ENCODE data around the gene MAPK1.
"Not testable (repeated sequence)": the region's sequence is repeated elsewhere in the genome, so short reads cannot be mapped to it uniquely, and the experiment has no call there.

MAPK1 gene

GRCh38 chr22:21832291-21833290 is 34.9 kb downstream of the MAPK1 start:
- no peak for DNase-seq (ENCODE audit: low read depth, low spot score)
- no CpG with 5 or more reads among the region's 8 CpGs for WGBS (ENCODE audit: insufficient coverage, insufficient read length)
- Histone ChIP-seq H3K27me3 (ENCODE audit: control insufficient read depth, insufficient read depth, low read length) (no peaks in the 10 kb centered on the region), H3K9me3 (ENCODE audit: control insufficient read depth, insufficient read depth, low read length) (no peaks in the 10 kb centered on the region), H3K4me1 (ENCODE audit: control insufficient read depth, insufficient read depth, low read length) (0 out of 2 replicates have a peak, but pooled peaks cover 4% of the 10 kb centered on the region), H3K27ac (ENCODE audit: low read length) (no peak overlapping the region), H3K36me3 (ENCODE audit: control insufficient read depth, insufficient read depth, low read length) (no peaks in the 10 kb centered on the region), H3K4me3 (ENCODE audit: low read length) (no peak overlapping the region)

DNA sequence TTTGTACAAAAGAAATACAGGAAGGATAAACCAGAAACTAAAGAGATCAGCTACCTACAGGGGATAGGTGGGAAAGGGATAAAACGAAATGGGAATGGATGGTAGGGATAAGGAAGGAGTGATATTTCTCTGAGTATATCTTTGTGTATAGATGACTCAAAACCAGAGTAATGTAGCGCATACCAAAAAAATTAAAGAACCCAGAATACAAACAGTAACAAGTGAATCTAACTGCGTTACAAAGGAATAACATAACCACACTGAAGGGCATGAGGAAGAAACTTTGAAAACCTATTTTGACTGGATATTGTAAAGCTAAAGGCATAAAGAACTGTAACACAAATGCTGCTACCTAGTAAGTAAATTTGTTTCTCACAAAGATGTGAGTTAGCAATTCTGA is 37.9 kb downstream of the MAPK1 start:
- Histone ChIP-seq H3K4me1 (ENCODE audit: control insufficient read depth, insufficient read depth, low read length) (0 out of 2 replicates have a peak, but pooled peaks cover 2% of the 10 kb centered on the region), H3K4me3 (ENCODE audit: low read length) (no peak overlapping the region), H3K36me3 (ENCODE audit: control insufficient read depth, insufficient read depth, low read length) (no peaks in the 10 kb centered on the region), H3K27me3 (ENCODE audit: control insufficient read depth, insufficient read depth, low read length) (no peaks in the 10 kb centered on the region), H3K27ac (ENCODE audit: low read length) (no peak overlapping the region), H3K9me3 (ENCODE audit: control insufficient read depth, insufficient read depth, low read length) (no peaks in the 10 kb centered on the region)
- WGBS (ENCODE audit: insufficient coverage, insufficient read length) = no CpG with 5 or more reads among the region's 3 CpGs
- no peak for DNase-seq (ENCODE audit: low read depth, low spot score)

DNA sequence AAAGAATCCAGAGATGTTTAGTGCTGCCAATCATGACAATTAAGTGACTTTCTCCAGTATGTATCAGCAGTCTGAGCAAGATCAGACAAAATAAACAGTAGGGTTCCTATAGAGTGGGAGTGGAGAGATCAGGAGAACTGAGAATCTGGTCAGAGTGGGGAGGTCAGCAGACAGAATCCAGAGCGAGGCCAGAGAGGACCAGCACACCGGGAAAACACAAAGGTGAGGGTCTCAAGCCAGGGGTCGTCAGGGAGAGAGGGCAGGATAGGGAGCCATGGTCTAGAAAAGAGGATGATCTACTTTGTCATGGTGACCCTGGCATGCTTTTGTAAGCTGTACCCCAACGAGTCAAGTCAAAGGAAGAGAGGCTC is 39.2 kb downstream of the MAPK1 start:
- Histone ChIP-seq H3K27me3 (ENCODE audit: control insufficient read depth, insufficient read depth, low read length) (no peaks in the 10 kb centered on the region), H3K4me1 (ENCODE audit: control insufficient read depth, insufficient read depth, low read length) (0 out of 2 replicates have a peak, but pooled peaks cover 2% of the 10 kb centered on the region), H3K9me3 (ENCODE audit: control insufficient read depth, insufficient read depth, low read length) (no peaks in the 10 kb centered on the region), H3K27ac (ENCODE audit: low read length) (no peak overlapping the region), H3K4me3 (ENCODE audit: low read length) (no peak overlapping the region), H3K36me3 (ENCODE audit: control insufficient read depth, insufficient read depth, low read length) (no peaks in the 10 kb centered on the region)
- no peak for DNase-seq (ENCODE audit: low read depth, low spot score)
- WGBS (ENCODE audit: insufficient coverage, insufficient read length) = no CpG with 5 or more reads among the region's 4 CpGs

- no peak overlapping the region for H3K27ac ChIP-seq (ENCODE audit: low read length)
- WGBS (ENCODE audit: insufficient coverage, insufficient read length) = no CpG with 5 or more reads among the region's 3 CpGs
- no peak overlapping the region for H3K4me3 ChIP-seq (ENCODE audit: low read length)
- H3K36me3 ChIP-seq (ENCODE audit: control insufficient read depth, insufficient read depth, low read length) = no peaks in the 10 kb centered on the region
- DNase-seq (ENCODE audit: low read depth, low spot score) = no peak
- H3K9me3 ChIP-seq (ENCODE audit: control insufficient read depth, insufficient read depth, low read length) = no peaks in the 10 kb centered on the region
- H3K4me1 ChIP-seq (ENCODE audit: control insufficient read depth, insufficient read depth, low read length) = 0 out of 2 replicates have a peak, but pooled peaks cover 2% of the 10 kb centered on the region
- no peaks in the 10 kb centered on the region for H3K27me3 ChIP-seq (ENCODE audit: control insufficient read depth, insufficient read depth, low read length)
These were observed 39.7 kb downstream of the MAPK1 start for GRCh38 chr22:21827628-21828267.

DNA sequence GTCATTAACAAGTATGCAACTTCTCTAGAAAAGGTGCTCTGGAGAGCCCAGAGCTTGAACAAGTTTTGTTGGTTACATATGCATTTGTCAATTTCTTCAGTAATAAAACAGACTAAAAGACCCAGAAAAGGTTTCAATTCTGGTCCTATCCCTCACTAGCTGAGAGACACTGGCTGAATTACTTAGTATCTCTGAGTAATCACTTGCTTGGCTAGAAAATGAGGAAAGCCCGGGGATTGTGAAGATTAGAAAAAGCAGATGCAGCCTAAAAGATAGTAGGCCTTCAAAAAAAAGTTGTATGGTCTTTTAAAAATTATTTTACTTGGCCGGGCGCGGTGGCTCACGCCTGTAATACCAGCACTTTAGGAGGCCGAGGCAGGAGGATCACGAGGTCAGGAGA is 41.2 kb downstream of the MAPK1 start:
- H3K9me3 ChIP-seq (ENCODE audit: control insufficient read depth, insufficient read depth, low read length) = no peaks in the 10 kb centered on the region
- H3K36me3 ChIP-seq (ENCODE audit: control insufficient read depth, insufficient read depth, low read length) = no peaks in the 10 kb centered on the region
- no peak overlapping the region for H3K4me3 ChIP-seq (ENCODE audit: low read length)
- DNase-seq (ENCODE audit: low read depth, low spot score) = no peak
- no peaks in the 10 kb centered on the region for H3K27me3 ChIP-seq (ENCODE audit: control insufficient read depth, insufficient read depth, low read length)
- H3K4me1 ChIP-seq (ENCODE audit: control insufficient read depth, insufficient read depth, low read length) = no peaks in the 10 kb centered on the region
- no peak overlapping the region for H3K27ac ChIP-seq (ENCODE audit: low read length)
- WGBS (ENCODE audit: insufficient coverage, insufficient read length) = no CpG with 5 or more reads among the region's 7 CpGs

DNA sequence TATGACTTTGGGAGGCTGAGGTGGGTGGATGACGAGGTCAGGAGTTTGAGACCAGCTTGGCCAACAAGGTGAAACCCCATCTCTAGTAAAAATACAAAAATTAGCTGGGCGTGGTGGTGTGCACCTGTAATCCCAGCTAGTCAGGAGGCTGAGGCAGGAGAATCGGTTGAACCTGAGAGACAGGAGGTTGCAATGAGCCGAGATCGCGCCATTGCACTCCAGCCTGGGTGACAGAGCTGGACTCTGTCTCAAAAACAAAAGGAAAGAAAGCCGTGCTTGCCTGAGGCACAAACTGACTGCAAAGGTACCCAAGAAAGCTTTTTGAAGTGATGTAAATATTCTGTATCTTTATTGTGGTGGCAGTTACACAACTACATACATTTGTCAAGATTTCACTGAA is 42.5 kb downstream of the MAPK1 start:
- H3K4me3 ChIP-seq (ENCODE audit: low read length); H3K9me3 ChIP-seq (ENCODE audit: control insufficient read depth, insufficient read depth, low read length); H3K27ac ChIP-seq (ENCODE audit: low read length); DNase-seq (ENCODE audit: low read depth, low spot score); H3K36me3 ChIP-seq (ENCODE audit: control insufficient read depth, insufficient read depth, low read length); H3K27me3 ChIP-seq (ENCODE audit: control insufficient read depth, insufficient read depth, low read length); H3K4me1 ChIP-seq (ENCODE audit: control insufficient read depth, insufficient read depth, low read length): not testable (repeated sequence)
- no CpG with 5 or more reads among the region's 7 CpGs for WGBS (ENCODE audit: insufficient coverage, insufficient read length)

DNA sequence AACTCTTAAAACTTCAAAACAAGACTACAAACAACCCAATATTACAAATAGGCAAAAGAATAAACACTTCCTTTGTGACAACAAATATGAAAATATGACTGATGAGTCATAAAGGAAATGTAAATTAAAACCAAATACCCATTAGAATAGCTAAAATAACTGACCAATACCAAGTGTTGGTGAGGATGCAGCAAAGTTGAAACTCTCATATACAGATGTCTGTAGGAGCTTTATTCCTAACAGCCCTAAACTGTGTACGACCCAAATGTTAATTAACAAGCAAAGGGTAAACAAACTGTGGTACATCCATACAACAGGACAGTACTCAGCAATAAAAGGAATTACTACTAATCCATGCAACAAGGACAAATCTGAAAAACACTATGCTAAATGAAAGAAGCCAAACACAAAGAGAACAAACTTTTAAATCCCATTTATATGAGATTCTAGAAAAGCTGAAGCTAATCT is 43.0 kb downstream of the MAPK1 start:
- no CpG with 5 or more reads among the region's 1 CpG for WGBS (ENCODE audit: insufficient coverage, insufficient read length)
- no peaks in the 10 kb centered on the region for H3K4me1 ChIP-seq (ENCODE audit: control insufficient read depth, insufficient read depth, low read length)
- no peak overlapping the region for H3K27ac ChIP-seq (ENCODE audit: low read length)

GRCh38 chr22:21823740-21824444 is 43.6 kb downstream of the MAPK1 start:
- no peaks in the 10 kb centered on the region for H3K27me3 ChIP-seq (ENCODE audit: control insufficient read depth, insufficient read depth, low read length)
- no peak for DNase-seq (ENCODE audit: low read depth, low spot score)
- H3K4me1 ChIP-seq (ENCODE audit: control insufficient read depth, insufficient read depth, low read length) = peaks cover under 1% of the 10 kb centered on the region
- H3K4me3 ChIP-seq (ENCODE audit: low read length) = no peak overlapping the region
- WGBS (ENCODE audit: insufficient coverage, insufficient read length) = no CpG with 5 or more reads among the region's 5 CpGs
- no peaks in the 10 kb centered on the region for H3K36me3 ChIP-seq (ENCODE audit: control insufficient read depth, insufficient read depth, low read length)
- H3K9me3 ChIP-seq (ENCODE audit: control insufficient read depth, insufficient read depth, low read length) = no peaks in the 10 kb centered on the region
- H3K27ac ChIP-seq (ENCODE audit: low read length) = no peak overlapping the region

More for the DNA sequence above, 43.0 kb downstream of the MAPK1 start:
- H3K27me3 ChIP-seq (ENCODE audit: control insufficient read depth, insufficient read depth, low read length) = no peaks in the 10 kb centered on the region
- no peak for DNase-seq (ENCODE audit: low read depth, low spot score)
- H3K36me3 ChIP-seq (ENCODE audit: control insufficient read depth, insufficient read depth, low read length) = no peaks in the 10 kb centered on the region
- H3K4me3 ChIP-seq (ENCODE audit: low read length) = no peak overlapping the region
- H3K9me3 ChIP-seq (ENCODE audit: control insufficient read depth, insufficient read depth, low read length) = no peaks in the 10 kb centered on the region

- peaks cover 4% of the 10 kb centered on the region for H3K4me1 ChIP-seq (ENCODE audit: control insufficient read depth, insufficient read depth, low read length)
- no peaks in the 10 kb centered on the region for H3K9me3 ChIP-seq (ENCODE audit: control insufficient read depth, insufficient read depth, low read length)
- no peaks in the 10 kb centered on the region for H3K36me3 ChIP-seq (ENCODE audit: control insufficient read depth, insufficient read depth, low read length)
- no peaks in the 10 kb centered on the region for H3K27me3 ChIP-seq (ENCODE audit: control insufficient read depth, insufficient read depth, low read length)
- H3K4me3 ChIP-seq (ENCODE audit: low read length) = no peak overlapping the region
- no peak for DNase-seq (ENCODE audit: low read depth, low spot score)
- no peak overlapping the region for H3K27ac ChIP-seq (ENCODE audit: low read length)
- no CpG with 5 or more reads among the region's 2 CpGs for WGBS (ENCODE audit: insufficient coverage, insufficient read length)
These were observed 48.2 kb downstream of the MAPK1 start for GRCh38 chr22:21819183-21819770.
